Measurements from ENCODE around the gene SIAH1.
A peak's percentile ranks its signal among the peaks of the same experiment; 100 is the strongest.

DNA sequence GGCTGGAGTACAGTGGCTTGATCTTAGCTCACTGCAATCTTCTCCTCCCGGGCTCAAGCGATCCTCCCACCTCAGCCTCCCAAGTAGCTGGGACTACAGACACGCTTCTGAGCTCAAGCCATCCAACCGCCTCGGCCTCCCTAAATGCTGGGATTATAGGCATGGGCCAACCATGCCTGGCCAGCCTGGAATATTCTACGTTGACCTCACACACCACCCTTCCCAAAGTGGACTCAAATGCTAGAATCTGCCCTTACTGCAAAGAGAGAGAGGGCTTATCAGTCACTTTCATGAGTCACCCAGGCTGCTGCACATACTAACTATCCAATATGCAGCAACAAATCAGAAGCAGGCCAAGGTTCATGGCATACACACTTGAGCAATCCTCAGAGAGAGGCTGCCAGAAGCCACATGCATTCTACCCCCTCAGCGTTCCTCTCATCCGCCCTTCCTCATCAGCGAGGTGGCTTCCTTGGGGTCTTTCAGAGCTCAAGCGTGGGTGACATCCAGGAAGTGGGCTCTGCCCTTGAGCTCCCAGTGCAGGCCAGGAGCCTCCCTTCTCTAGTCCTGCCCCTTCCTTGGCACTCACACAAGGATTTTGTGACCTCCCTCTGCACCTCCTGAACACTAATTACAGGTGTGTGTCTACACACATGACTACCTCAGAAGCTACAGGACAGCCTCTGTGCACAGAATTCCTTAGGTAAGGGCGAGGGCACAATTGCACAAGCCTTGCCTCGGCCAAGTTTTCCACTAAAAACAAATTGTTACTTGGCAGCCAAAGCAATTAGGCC lies 24.8 kb upstream of the SIAH1 start:
- TF ChIP-seq POLR2AphosphoS5 (IDR thresholded peaks at IDR 0.05; ENCODE audit: low read depth, low read length) (no peak), EZH2 (IDR thresholded peaks at IDR 0.05) (no peak), POLR2A (IDR thresholded peaks at IDR 0.05; ENCODE audit: borderline replicate concordance, extremely low read depth, insufficient read depth, insufficient read length) (no peak), FOSL1 (IDR thresholded peaks at IDR 0.05; ENCODE audit: low read depth) (no peak), ZNF274 (IDR thresholded peaks at IDR 0.05; ENCODE audit: low read depth, low read length) (no peak)
- TF ChIP-seq, protein P1, sequence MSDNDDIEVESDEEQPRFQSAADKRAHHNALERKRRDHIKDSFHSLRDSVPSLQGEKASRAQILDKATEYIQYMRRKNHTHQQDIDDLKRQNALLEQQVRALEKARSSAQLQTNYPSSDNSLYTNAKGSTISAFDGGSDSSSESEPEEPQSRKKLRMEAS (IDR thresholded peaks at IDR 0.05) = peak; percentile 25; the same call in 1 of the 2 replicates
- TF ChIP-seq, protein P2, sequence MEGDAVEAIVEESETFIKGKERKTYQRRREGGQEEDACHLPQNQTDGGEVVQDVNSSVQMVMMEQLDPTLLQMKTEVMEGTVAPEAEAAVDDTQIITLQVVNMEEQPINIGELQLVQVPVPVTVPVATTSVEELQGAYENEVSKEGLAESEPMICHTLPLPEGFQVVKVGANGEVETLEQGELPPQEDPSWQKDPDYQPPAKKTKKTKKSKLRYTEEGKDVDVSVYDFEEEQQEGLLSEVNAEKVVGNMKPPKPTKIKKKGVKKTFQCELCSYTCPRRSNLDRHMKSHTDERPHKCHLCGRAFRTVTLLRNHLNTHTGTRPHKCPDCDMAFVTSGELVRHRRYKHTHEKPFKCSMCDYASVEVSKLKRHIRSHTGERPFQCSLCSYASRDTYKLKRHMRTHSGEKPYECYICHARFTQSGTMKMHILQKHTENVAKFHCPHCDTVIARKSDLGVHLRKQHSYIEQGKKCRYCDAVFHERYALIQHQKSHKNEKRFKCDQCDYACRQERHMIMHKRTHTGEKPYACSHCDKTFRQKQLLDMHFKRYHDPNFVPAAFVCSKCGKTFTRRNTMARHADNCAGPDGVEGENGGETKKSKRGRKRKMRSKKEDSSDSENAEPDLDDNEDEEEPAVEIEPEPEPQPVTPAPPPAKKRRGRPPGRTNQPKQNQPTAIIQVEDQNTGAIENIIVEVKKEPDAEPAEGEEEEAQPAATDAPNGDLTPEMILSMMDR (IDR thresholded peaks at IDR 0.05 in 2 of 3, conservative IDR thresholded peaks at IDR 0.05 in 1 of 3; ENCODE audit: borderline replicate concordance in 1 of 3, insufficient read depth in 1 of 3, low read depth in 2 of 3, low read length in 2 of 3) = no peak
- TF ChIP-seq, protein P3, sequence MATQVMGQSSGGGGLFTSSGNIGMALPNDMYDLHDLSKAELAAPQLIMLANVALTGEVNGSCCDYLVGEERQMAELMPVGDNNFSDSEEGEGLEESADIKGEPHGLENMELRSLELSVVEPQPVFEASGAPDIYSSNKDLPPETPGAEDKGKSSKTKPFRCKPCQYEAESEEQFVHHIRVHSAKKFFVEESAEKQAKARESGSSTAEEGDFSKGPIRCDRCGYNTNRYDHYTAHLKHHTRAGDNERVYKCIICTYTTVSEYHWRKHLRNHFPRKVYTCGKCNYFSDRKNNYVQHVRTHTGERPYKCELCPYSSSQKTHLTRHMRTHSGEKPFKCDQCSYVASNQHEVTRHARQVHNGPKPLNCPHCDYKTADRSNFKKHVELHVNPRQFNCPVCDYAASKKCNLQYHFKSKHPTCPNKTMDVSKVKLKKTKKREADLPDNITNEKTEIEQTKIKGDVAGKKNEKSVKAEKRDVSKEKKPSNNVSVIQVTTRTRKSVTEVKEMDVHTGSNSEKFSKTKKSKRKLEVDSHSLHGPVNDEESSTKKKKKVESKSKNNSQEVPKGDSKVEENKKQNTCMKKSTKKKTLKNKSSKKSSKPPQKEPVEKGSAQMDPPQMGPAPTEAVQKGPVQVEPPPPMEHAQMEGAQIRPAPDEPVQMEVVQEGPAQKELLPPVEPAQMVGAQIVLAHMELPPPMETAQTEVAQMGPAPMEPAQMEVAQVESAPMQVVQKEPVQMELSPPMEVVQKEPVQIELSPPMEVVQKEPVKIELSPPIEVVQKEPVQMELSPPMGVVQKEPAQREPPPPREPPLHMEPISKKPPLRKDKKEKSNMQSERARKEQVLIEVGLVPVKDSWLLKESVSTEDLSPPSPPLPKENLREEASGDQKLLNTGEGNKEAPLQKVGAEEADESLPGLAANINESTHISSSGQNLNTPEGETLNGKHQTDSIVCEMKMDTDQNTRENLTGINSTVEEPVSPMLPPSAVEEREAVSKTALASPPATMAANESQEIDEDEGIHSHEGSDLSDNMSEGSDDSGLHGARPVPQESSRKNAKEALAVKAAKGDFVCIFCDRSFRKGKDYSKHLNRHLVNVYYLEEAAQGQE (IDR thresholded peaks at IDR 0.05; ENCODE audit: low read depth) = no peak
